SHP77 treated with DMSO at 0.1 percent for 48 hours (cell line): ENCODE data around the gene NCAPD3.

Source experiments
- DNase-seq: peaks from one replicate; lab custom pipeline; 2025; lab: John Stamatoyannopoulos, UW

Gene NCAPD3

DNA sequence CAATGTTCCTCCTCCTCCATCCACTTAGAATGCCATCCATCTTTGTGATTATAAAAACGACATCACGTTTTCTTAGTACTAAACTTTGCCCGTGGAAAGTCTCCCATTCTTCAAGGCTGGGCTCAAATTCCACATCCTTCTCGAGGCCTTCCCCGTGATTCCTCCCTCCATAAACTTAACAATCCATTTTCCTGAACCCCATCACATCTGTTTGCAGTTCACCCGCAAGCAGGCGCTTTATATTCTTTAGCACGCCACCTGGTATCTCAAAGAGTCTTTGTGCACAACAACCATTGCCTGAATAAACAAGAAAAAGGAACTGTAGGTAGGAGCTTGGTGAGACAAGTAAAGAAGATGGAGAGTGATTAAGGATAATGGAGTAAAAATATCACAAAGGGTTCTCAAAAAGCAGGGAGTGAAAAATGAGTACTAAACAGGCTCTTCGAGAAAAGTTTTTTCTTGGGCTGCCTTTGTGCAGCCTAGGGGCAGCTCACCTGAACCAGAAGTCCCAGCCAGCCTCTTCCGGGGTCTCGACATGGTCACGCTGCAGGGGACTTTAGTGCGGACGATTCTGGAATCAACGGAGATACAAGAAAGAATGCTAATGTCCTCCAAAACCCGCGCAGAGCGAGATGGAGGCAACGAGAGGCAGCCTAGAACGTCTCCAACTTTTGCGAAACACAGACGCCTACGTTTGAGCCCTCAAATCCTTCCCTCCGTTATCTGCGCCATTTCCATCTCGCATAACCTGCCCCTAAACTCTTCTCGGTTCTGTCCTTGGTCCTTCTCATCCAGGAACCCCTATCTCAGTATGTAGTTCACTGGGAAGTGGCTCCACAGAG lies 28.8 kb upstream of the NCAPD3 start:
- DNase-seq = no peak

DNA sequence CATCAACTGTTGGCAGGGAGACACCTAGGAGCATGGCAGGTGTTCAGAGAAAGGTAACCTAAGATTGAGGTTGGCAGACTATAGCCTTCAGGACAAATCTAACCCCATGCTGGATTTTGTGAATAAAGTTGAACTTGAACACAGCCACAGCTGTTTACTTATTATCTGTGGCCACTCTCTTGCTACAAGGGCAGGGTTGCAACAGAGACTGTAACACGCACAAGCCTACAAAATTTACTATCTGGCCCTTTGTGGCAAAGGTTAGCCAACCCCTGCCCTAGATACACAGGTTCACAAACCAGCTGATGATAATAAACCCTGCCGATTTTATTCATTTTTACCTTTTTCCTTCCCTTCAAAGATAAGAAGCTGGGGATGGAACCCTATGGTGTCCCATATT lies 26.9 kb upstream of the NCAPD3 start:
- DNase-seq = no peak

- no peak for DNase-seq
Observed at GRCh38 chr11:134250246-134250645, 26.5 kb upstream of the NCAPD3 start.

DNA sequence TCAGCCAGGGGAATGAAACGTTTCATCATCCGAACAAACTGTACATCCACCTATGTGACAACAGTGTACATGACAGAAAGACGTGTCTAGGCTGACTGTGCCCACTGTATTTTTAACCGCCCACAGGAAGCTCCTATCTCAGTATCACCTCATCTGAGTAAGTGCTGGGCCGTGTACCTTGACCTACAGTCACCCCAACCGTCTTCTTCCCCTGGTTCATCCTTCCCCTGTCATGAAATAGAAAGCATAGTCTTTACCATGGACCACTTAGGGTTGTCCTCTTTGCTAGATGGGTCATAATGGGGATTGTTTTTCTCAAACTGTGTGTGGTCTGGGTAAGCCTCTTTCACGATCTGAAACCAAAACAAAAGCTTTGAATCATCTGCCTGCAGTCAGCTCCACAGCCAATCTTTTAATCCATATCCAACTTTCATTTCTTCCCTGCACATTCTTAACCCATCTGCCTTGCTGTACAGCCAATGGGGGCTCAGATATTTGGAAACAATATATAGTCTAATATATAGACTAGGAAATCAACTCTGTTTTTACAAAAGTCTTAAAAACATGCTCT lies 25.2 kb upstream of the NCAPD3 start:
- DNase-seq = no peak

DNA sequence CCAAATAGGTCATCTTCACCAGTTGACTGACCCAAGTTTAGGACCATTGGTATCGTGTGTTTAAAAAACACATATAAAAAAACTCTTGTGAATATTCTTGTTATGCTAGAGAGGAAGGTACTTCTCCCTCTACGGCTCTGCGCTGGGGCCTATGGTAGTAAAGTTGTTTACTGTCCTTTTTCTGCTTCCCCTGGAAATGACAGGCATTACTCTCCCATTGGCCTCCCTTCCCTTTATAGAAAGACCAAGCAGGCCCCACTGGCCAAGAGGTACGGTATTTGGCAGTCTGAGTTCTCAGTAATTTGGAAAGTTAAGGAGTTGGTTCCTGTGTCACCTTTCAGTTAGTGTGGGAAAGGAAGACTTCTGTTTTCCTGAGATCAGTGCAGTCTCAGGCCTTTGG lies 22.9 kb upstream of the NCAPD3 start:
- DNase-seq = no peak

DNA sequence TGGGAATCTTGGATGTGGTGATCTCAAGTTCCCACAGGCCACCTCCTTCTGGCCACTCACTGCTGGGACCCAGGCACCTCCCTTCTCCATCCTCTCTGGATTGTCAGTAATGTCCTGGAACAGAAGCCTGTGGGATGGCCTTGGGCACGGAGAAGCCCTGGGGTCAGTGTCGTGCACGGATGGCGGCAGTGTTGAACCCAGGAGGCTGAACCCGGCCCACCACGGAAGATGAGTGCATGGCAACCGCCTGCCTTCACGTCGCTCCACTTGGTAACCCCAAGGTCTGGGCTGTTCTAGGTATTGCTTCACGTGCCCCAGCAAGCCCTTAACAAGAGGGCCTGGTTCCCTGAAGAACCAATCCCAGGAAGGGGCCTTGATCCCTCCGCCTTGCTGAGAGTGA lies 22.3 kb upstream of the NCAPD3 start:
- no peak for DNase-seq

DNA sequence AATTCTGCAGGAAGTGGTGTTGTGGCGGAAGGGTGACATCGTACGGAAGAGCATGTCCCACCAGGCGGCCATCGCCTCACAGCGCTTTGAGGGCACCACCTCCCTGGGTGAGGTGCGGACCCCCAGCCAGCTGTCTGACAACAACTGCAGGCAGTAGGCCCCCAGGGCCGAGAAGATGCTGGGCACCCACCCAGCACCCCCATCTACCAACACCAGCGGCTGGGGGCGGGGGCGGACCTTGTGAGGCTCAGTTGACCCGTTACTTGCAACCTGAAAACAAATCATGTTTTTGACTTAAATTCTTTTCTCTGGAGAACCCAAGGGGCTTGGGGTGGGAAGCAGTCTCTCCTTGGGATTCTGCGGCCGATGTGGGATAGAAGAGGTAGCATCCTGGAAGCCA lies 21.7 kb upstream of the NCAPD3 start:
- DNase-seq = no peak

- DNase-seq = no peak
Observed at GRCh38 chr11:134244593-134244992, 20.8 kb upstream of the NCAPD3 start.

DNA sequence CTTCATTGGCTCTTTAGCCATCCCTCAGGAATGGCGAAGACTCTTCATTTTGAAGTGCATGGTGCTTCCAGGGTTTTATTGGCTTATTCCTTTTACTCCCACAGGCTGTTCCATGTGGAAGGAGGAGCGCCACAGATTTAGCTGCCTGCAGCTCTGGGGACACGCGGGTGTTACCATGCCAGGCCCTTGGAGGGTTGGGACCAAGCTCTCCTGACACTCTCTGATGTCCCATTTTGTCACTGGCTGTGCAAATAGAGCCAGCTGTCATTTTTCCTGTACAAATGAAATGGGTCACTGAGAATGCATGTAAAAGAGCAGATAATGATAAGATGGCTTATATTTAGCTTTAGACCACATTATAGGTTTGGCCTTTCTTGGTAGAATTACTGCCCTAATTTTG lies 20.1 kb upstream of the NCAPD3 start:
- DNase-seq = no peak

DNA sequence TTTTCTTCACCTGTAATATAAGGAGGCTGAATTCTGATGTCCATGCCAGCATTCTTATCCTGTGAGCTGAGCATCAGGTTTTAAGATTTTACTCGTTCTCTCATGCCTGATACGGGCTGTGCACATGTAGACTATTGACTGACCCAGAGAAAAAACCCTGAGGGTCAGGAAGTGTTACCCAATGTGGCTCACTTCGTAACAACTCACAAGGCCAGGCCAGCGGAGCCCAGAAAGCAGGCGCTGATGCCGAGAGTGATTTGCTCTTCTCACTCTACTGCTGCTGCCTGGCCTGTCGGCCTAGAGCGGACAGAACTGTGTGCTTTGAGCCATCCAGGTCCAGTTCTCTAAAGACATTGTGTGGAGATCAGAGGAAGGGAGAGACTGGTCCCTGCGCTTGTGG lies 18.6 kb upstream of the NCAPD3 start:
- DNase-seq = no peak

DNA sequence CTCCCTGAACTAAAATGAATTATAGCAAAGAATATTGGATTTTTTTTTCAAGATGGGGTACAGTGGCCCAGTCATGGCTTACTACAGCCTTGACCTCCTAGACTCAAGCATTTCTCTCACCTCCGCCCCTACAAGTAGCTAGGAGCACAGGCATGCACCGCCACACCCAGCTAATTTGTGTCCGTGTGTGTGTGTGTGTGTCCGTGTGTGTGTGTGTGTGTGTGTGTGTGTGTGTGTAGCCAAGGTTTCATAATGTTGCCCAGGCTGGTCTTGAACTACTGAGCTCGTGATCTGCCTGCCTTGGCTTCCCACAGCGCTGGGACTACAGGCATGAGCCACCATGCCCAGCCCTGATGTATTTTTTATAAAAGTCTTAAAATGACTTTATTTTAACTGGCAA lies 16.8 kb upstream of the NCAPD3 start:
- DNase-seq = no peak

DNA sequence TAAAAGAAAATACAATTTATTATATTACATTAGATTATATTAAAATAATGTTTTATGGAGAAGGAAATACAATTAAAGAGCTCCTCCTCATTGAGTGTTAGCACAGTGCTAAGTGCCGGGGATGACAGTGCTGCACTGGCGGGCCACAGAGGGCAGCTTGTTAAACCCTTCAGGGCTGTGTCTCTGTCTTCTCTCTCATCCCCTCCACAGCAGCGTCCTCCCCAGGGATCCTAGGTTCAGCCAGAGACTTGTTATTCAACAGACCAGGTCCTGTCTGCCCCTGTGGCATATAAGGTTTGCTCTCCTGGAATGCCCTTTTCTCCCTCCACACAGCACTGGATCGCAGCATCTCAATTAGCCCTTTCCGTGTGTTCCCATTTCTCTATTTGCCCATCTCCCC lies 15.2 kb upstream of the NCAPD3 start:
- DNase-seq = no peak

GRCh38 chr11:134237557-134237922 lies 13.8 kb upstream of the NCAPD3 start:
- DNase-seq = no peak

- DNase-seq = no peak
Observed at GRCh38 chr11:134236834-134237556, 13.2 kb upstream of the NCAPD3 start.

DNA sequence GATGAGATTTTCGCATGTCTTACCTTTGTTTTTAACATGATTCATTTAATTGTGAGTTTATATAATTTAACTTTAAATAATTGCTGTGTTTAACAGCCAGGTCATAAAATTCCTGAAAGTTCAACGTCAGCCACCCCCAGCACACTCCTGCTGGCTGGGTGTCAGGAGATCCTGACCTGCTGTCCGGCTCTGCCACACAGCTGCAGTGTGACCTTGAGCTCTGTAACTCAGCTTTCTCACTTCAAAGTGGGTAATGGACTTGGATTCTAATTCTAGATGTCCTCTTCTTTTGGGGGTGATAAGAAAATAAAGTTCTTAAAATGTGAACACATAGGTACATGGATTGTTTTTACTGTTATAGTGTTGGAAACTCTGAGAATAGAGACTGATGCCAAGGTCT lies 11.6 kb upstream of the NCAPD3 start:
- no peak for DNase-seq

DNA sequence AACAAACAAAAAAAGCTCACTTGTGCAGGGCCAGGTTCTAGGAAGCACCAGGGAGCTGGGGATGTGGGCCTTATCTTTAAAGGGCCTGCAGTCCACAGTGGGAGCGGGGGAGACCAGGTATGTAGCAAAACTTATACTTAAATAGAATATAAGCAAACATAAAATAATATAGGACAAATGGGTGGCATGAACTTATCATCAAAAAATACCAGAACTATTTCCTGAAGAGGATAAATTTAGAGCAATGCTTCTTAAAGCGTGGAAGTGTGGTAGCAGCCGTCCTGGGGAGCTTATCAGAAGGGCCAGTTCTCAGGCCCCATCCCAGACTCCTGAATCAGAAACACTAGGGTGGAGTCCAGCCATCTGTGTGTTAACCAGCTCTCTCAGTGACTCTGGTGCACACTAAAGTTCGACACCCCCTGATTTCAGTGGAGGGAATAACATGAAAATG lies 10.0 kb upstream of the NCAPD3 start:
- DNase-seq = no peak

DNA sequence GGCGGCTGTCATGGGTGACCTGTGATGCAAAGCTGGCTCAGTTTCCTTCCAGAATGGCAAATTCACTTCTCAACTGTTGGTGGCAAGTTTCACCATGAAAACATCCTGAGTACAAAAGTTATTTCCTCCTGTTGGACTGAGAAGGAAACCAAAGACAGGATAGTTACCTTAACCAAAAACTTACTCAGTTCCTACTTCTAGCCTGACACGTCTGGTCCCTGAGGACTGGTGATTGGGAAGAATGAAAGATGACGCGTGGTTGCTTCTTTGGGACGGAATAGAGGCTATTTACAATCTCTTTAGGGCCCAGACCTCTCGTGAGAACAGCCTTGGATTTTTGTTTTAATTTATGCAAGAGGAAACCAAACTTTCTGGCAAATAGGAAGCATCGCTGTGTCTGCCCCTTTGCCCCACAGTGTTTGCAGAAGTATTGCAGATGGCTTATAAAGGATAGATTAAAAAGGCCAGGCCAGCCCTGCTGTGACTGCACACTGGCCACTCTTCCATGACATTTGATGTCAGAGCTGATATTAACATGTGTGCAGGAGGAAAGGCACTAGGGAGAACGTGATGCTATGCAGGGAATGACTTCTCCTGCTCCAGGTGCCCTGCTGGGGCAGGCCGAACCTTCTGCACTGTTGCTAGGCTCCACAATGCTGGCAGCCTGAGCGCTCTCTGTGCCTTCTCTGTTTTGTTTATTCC lies 8.3 kb upstream of the NCAPD3 start:
- DNase-seq = no peak

- no peak for DNase-seq
Observed at GRCh38 chr11:134230339-134230738, 6.6 kb upstream of the NCAPD3 start.

DNA sequence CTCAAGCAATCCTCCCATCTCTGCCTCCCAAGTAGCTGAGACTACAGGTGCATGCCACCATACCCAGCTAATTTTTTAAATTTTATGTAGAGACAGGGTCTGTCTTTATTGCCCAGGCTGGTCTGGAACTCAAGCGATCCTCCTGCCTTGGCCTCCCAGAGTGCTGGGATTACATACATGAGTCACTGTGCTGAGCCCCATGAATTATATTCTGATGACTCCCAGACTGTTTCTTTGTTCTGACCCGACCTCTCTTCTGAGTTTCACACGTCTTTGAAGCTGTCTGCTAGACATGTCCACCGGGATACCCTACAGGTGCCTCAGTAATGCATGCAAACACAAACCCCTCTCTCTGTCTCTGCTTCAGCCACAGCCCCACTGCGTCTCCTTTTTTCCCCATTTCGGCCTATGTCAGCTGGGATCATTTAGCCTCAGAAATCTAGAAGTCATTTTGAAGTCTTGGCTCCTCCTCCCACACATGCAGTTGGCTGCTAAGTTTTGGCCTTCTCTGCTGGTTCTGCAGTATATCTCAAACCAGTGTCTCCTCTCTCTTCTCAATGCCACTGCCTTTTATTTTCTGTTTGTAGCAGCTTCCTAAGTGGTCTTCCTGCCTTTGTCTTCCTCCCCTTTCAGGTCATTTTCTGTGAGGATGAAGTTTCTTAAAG lies 5.5 kb upstream of the NCAPD3 start:
- DNase-seq = no peak

GRCh38 chr11:134228625-134229024 lies 4.9 kb upstream of the NCAPD3 start:
- DNase-seq = no peak

DNA sequence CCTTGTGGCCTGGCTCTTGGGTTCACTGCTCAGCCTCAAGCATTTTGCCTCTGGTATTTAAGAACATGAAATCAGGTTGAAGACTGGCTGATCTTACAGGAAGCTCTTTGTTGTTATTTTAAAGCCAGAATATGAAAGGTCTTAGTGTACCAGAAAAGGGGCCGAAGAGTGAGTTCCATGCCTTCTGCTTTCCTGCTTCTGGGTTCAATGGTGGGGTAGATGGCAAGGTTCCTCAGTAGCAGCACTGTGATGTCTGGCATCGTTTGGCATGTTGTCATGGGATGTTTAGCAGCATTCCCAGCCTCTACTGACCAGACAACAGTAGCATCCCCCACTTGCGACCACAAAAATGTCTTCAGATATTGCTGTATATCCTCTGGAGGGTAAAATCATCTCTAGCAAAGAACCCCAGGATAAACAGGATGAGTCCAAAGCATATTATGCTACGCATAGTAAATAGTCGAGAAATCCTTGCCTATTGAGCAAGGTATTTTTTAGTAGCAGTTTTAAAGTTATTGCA lies 3.1 kb upstream of the NCAPD3 start:
- no peak for DNase-seq
